ENCODE data around the gene CCDC142.

DNA sequence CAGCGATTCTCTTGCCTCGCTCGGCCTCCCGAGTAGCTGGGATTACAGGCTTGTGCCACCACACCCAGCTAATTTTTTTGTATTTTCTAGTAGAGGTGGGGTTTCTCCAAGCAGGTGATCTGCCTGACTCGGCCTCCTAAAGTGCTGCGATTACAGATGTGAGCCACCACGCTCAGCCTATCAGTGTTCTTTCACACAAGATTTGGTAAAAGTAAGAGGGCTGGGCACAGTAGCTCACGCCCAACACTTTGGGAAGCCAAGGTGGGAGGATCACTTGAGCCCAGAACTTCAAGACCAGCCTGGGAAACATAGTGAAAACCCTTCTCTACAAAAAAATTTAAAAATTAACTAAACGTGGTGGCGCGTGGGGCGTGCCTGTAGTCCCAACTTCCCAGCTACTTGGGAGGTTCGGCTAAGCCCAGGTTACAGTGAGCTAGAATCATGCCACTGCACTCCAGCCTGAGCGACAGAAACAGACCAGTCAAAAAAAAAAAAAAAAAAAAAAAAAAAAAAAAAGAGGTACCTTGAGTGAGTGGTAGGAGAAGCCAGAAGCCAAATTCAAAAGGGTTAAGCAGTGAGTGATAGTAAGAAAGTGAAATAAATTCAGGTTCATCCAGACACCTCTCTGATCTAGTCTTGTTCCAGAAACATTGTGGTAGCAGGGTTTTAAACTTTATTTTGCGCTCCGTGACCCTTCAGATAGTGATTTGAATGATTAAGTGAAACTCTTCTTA, 11.3 kb downstream of the CCDC142 start:
- TF ChIP-seq TCF4 (CRISPR knock-in tag; IDR thresholded peaks at IDR 0.05; ENCODE audit: borderline replicate concordance) (no peak), ZFP30 (CRISPR knock-in tag; IDR thresholded peaks at IDR 0.05) (no peak), PATZ1 (CRISPR knock-in tag; IDR thresholded peaks at IDR 0.05; ENCODE audit: borderline replicate concordance) (no peak)
